GM19035 (cell line): Measurements from ENCODE around the gene SPIRE1.
"Not testable (repeated sequence)": the region's sequence is repeated elsewhere in the genome, so short reads cannot be mapped to it uniquely, and the experiment has no call there.

ENCODE experiments used
- ATAC-seq: cut with Tn5 transposase; IDR thresholded peaks from one replicate; pipeline ENCODE4 v1.9.1; 2021; ENCODE audit not compliant: unreplicated experiment

The SPIRE1 gene

GRCh38 chr18:12647773-12648172 lies 10.1 kb downstream of the SPIRE1 start:
- no peak for ATAC-seq

DNA sequence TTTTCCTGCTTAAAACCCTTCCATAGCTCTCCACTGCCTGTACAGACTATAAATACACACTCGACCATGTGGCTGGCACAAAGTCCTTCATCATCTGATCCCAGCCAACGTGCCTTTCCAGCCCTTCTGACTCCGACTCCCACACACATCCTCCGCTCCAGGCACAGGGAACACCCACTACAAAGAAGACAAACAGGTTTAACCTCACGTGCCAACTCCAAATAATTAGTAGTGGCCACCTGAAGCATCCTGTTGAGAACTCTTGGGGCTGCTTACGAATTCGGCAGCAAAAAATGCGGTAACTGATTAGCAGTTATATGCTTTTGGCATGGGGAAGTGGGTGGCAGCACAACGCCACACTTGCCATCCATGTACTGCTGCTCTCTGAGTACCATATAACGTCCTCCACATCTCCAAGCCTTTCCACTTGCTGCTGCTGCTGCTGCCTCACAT lies 12.1 kb downstream of the SPIRE1 start:
- ATAC-seq = no peak

DNA sequence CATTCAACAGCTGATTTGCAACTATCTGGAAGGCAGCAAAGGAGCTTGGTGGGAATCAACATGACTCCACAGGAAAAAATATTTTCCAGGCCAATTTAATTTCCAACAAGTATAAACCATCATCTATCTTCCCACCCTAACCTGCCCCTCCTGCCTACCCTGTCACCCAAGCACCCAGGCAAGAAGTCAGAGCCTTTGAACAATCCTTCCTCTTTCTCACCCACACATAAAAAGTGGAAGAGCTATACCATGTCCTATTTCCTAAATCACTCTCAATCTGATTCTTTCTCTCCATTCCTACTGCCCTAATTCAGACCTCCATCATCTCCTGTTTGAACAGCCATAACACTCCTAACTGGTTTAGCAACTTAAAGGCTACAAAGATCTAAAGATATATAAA lies 12.7 kb downstream of the SPIRE1 start:
- ATAC-seq = no peak

DNA sequence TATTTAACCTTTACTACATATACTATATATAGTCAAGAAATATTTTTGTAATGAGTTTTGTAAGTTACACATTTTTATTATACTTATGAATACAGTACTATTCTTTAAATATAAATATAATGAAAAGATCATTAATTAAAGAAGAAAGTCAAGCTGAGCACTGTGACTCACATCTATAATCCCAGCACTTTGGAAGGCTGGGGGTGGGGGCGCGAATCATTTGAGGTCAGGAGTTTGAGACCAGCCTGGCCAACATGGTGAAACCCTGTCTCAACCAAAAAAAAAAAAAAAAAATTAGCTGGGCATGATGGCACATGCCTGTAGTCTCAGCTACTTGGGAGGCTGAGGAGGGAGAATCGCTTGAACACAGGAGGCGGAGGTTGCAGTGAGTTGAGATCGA lies 14.2 kb downstream of the SPIRE1 start:
- ATAC-seq = not testable (repeated sequence)

GRCh38 chr18:12640881-12641200 lies 17.1 kb downstream of the SPIRE1 start:
- no peak for ATAC-seq

DNA sequence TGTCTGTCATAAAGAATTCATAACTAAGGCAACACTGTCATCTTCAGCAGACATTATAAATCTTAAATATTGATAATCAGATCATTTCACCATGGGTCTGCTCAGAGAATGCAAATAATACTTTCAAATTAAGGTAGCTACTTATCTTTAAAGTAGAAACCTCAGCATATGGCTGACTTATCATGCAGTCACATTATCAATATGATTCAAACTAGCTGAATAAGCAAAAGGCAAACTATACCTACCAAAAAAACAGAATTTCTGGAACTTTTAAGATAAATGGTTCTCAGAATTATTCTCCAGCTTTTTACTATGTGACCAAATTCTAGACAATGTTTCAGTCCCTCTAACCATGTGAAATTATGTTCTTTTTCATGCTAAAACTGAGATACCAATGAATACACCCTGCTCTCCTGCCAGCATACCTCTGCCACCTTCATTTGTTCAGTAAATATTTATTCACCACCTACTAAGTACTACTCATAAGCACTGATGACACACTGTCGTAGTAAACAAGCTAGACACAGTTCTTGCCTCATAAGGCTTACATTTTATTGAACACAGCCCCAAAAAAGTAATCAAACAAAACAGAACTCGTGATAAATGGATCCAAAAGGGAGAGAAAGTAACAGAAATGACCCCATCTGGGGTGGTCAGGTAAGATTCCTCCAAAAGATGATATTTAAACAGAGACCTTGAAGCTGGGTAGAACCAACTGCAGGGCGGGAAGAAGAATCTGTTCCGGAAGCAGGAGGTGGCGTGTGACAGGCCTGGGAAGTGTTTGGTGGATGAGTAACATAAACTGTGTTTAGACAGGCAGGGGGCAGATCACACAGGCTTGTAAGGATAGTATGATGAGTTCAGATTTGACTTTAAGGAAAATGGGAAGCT lies 17.7 kb downstream of the SPIRE1 start:
- ATAC-seq = no peak

GRCh38 chr18:12638644-12639124 lies 19.2 kb downstream of the SPIRE1 start:
- ATAC-seq = no peak

- ATAC-seq = no peak
Measured at GRCh38 chr18:12637901-12638643, 19.8 kb downstream of the SPIRE1 start.

DNA sequence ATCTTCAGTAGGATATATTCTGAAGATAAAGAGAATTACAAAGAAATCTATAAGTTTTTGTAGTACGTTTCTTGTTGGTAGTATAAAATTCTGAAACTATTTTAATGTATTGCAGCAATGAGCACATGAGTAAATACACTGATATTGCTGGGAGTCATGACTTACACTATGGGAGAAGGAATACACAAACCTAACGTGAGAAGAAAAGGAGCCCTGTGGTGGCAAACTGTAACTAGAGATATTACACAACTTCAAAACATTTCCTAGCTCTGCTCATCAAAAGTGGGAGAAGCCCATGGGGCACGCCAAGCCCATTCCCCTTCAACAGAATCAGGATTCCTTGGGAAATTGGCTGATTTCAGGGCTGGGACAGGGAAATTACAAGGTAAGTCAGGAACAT lies 20.5 kb downstream of the SPIRE1 start:
- no peak for ATAC-seq

- ATAC-seq = no peak
Measured at GRCh38 chr18:12631831-12632477, 26.0 kb downstream of the SPIRE1 start.

- no peak for ATAC-seq
Measured at GRCh38 chr18:12630136-12630535, 27.8 kb downstream of the SPIRE1 start.

DNA sequence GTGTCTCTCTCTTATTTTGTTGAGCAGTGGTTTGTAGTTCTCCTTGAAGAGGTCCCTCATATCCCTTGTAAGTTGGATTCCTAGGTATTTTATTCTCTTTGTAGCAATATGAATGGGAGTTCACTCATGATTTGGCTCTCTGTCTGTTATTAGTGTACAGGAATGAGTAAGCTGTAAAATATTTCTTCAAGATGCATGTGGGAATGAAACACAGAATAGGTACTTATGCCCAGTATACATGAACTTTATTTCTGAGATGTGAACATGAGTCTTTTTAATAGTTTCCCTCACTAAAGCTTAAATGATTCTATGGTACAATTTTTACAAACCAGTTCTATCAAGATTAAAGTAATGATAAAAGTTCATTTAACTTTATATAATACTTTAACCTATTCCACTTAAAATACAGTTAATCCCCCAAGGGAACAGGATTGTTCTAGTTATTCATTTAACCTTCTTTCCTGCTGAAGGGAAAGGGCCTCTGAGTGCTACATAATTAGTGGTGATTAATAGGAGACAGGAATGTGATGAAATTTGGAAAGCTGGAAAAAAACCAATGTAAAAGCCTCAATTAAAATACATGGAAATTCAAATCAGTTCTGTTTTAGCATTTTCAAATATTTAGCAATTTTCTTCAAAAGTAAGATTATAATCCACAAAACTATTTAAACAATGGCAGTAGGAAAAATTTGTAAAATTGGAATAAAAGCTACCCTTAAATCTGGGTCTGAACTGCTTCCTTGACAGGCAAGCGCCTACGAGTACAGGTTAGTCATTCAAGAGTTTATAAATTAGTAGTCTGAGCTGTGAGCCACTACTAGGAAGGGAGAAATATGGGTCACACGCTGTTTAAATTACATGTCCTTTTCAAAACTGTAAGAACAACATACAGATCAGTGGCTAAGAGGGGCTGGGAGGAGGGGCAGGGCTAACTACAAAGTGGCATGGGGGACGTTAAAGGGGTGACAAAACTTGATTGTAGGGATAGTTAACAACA lies 28.9 kb downstream of the SPIRE1 start:
- no peak for ATAC-seq

DNA sequence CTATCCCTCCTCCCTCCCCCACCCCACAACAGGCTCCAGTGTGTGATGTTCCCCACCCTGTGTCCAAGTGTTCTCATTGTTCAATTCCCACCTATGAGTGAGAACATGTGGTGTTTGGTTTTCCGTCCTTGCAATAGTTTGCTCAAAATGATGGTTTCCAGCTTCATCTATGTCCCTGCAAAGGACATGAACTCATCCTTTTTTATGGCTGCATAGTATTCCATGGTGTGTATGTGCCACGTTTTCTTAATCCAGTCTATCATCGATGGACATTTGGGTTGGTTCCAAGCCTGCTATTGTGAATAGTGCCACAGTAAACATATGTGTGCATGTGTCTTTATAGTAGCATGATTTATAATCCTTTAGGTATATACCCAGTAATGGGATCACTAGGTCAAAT lies 30.7 kb downstream of the SPIRE1 start:
- not testable (repeated sequence) for ATAC-seq

DNA sequence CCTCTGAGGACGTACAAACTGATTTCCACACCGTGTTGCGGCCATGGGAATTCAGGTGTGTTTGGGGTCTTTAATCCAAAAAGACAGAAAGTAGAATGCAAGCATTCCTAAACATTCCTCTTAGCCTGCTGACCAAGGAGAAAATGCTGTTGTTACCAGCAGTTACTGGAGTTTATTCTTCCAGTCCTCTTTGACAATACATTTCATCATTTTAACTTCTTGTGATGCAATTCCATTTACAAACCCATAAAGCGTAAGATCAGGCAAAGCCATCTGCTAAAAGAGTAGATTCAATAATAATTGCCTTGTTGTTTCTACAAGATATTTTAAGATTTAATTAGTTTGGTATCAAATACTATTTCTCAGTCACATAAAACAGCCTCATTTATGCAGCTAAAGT lies 32.7 kb downstream of the SPIRE1 start:
- ATAC-seq = no peak

- no peak for ATAC-seq
Measured at GRCh38 chr18:12621742-12622306, 36.1 kb downstream of the SPIRE1 start.

DNA sequence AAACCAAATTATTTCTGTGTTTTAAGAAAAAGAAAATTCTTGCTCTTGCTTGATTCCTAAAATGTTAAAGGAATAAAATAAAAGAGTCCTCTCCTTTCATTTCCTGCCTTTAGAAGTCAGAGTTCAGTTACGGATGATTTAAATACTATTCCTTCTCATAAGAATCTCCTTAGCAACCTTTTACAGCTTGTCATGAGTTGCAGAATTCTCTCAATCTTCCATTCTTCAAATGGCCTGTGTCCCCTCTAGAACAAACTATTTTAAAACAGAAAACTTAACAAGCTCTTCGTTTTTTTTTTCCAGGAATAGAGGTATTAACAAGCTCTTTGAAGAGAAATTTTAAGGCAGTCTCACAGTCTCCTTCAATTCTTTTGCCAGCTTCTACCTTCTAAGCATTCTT lies 42.2 kb downstream of the SPIRE1 start:
- no peak for ATAC-seq

DNA sequence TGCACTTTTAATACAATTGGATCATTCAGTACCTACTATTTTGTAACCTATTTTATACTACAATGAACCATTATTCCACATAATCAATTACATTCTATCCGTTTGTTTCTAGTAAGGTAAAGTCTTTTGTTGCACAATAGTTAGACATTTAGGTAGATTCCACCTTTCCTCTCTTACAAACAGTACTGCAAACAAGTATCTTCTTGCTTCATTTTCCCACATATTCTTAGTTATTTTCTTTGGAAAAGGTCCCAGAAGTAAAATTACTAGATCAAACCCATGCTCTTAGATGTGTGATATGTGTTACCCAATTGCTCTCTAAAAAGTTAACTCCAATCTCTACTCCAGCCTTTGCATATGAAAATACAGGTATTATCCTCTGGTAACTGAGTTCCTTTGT lies 49.6 kb downstream of the SPIRE1 start:
- no peak for ATAC-seq

DNA sequence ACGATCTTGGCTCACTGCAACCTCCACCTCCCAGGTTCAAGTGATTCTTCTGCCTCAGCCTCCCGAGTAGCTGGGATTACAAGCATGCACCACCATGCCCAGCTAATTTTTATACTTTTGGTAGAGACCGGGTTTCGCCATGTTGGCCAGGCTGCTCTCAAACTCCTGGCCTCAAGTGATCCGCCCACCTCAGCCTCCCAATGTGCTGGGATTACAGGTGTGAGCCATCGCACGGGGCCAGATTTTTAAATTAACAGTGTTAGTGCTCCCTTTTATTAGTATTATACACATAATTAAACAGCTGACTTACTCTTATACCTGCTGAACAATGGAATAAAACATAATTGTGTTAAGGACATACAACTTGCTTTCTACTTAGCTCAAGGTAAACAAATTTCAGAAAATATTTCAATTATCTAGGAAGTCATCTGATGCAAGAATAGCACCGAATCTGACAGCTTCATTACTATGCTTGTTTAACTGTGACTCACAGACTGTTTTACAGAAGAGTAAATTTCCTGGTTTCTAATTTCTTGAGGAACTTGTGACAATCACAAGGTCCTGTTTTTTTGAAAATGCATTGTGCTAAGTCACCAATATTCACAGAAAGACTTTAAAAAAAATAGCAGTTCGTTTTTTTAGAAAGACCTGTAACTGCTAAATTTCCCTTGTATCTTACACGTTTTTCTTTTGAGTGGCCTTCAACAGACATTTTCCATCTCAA lies 51.2 kb downstream of the SPIRE1 start:
- ATAC-seq = no peak

DNA sequence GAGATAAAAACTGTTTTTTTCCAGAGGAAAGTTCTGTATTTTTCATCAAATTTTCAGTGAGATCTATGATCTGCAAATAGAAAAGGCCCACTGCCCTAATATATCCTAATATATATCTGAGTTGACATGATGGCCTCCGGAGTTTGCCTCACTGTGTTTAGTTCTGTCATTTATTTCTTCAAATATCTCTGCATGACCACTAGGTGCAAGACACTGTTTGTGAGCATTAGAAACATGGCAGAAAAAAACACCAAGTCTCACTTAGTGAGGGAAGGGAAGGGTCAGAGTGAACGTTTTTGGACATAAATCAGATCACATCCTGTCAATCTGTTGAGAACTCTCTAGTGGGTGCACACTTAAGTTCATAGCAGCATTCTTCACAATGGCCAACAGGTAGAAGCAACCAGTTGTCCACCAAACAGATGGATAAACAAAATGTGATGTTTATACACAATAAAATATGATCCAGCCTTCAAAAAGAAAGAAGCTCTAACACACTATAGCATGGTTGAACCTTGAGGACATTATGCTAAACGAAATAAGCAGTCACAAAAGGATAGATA lies 53.4 kb downstream of the SPIRE1 start:
- no peak for ATAC-seq
